GM12874 (cell line): ENCODE measurements around the gene TJP3.

Experiments
- TF ChIP-seq, protein P1 (sequence below): IDR thresholded peaks from 2 replicates; pipeline ENCODE4 v1.5.1; 2011; ENCODE audit warnings: low read depth, mild to moderate bottlenecking, control low read depth, low read length, moderate library complexity; ENCODE audit not compliant: insufficient read depth

The TJP3 gene

DNA sequence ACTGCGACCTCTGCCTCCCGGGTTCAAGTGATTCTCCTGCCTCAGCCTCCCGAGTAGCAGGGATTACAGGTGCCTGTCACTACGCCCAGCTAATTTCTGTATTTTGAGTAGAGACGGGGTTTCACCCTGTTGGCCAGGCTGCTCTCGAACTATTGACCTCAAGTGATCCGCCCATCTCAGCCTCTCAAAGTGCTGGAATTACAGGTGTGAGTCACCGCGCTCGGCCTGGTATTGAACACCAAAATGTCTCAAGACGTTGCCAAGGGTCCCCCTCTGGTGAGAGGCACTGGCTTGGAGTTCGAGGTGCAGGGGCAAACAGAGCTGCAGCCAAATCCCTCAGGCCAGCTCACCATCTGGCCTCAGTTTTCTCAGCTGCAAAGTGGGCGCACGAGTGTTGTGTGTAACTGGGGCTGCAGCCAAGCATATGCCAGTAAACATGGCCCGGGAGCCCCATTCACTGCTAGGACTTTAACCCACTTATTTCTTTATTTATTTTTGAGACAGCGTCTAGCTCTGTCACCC is 8.0 kb downstream of the TJP3 start:
- TF ChIP-seq, protein P1, sequence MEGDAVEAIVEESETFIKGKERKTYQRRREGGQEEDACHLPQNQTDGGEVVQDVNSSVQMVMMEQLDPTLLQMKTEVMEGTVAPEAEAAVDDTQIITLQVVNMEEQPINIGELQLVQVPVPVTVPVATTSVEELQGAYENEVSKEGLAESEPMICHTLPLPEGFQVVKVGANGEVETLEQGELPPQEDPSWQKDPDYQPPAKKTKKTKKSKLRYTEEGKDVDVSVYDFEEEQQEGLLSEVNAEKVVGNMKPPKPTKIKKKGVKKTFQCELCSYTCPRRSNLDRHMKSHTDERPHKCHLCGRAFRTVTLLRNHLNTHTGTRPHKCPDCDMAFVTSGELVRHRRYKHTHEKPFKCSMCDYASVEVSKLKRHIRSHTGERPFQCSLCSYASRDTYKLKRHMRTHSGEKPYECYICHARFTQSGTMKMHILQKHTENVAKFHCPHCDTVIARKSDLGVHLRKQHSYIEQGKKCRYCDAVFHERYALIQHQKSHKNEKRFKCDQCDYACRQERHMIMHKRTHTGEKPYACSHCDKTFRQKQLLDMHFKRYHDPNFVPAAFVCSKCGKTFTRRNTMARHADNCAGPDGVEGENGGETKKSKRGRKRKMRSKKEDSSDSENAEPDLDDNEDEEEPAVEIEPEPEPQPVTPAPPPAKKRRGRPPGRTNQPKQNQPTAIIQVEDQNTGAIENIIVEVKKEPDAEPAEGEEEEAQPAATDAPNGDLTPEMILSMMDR, result no peak

DNA sequence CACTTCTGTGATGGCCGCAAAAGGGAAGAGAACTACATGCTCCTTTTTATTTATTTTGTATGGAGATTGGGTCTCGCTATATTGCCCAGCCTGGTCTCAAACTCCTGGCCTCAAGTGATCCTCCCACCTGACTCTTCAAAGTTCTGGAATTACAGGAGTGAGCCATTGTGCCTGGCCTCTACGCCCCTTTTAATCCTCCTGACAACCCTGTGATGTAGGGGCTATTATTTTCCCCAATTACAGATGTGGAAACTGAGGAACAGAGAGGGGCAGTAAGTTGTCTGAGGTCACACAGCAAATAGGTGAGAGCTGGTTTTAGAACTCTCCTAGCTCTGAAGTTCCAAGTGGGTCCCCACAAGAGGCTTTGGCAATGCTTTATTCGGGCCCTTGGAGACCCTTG is 11.7 kb downstream of the TJP3 start:
- TF ChIP-seq, protein P1, result no peak

GRCh38 chr19:3720349-3720917 is 12.2 kb downstream of the TJP3 start:
- TF ChIP-seq, protein P1, result no peak

DNA sequence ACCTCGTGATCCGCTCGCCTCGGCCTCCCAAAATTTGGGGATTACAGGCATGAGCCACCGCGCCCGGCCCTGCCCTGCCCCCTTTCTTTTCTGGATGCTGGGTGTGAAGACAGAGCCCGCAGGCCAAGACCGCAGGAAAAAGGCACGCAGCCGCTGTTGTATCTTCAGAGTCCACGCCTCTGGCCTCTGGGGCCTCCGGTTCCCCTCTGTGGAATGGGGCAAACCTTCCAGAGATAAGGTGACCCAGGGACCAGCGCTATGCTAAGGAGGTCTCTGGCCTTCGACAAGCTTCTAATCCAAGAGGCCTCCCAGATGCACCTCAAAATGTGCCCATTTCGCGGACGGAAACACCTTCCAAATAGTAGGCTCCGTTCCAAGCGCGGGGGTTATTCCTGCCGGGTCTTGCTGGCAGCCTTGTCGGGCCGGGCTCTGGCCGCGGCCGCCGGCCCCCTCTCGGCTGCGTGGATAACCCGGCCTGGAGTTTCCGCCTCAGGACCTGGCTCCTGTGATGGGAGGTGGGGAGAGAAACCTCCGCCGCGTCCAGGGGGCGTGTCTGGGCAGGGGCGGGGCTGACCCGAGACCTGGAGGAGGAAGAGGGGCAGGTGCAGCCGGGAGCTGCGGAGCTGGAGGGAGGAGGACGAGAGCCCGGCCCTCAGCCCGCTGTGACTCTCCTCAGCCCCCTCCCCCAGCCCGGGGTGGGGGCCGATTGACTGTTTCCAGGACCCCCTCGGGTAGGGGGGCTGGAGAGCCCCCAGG is 13.1 kb downstream of the TJP3 start:
- TF ChIP-seq, protein P1, result no peak

GRCh38 chr19:3721887-3722442 is 13.8 kb downstream of the TJP3 start:
- TF ChIP-seq, protein P1, result no peak

DNA sequence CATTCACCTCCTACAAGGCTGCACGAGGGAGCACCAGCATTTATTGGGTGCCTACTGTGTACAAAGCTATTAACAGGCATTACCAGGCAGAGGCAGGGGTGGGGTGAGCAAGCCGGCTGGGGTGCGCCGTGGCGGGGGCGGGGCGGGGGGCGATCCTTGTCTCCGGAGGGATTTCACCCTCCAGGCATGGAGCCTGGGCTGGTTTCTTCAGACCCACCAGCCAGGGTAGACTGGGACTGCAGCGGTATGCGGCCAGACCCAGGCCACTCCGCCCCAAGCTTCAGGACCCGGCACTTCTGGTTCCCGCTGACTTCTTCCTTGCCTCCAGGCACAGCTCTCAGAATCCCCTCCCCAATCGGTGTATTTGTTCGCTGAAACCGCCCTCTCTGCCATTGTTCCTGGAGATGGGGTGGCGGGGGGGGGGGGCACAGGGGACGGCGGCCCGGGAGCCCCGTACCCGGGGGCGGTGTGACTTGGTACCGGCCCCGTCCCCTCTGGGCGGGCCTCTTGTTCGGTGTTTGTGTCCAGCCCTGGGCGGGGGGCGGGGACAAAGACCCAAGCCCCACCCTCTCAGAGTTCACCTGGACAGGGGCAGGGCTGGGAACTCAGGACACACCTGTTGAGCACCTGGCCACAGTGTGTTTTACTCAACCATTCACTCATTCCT is 14.4 kb downstream of the TJP3 start:
- TF ChIP-seq, protein P1, result no peak

DNA sequence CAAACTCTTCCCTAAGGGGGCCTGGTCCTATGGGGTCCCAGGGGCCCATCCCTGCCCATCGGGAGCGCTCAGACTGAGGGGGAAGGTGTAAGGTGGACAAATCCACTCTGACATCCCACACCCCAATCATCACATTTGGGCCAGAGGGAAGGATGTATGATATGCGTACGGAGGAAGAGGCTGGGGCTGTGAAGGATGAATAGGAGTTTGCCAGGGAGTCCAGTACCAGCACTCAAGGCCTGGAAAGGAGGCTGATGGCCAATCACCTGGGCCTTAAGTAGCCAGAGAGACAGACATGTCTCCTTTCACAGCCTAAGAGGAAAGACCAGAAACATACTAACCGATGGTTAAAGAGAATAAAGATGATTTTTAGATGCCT is 14.9 kb downstream of the TJP3 start:
- TF ChIP-seq, protein P1, result no peak
